OCI-LY1 (cell line): ENCODE measurements around the gene SAMD3.

ENCODE experiments used
- EZH2 ChIP-seq: fragments of 200-600 bp; sonication (generic), shearing (Covaris generic); IDR thresholded peaks from 2 replicates; pipeline ENCODE4 v1.8.0; 2017; ENCODE audit warnings: borderline replicate concordance, mixed run types, mild to moderate bottlenecking, antibody characterized with exemption, low read length, moderate library complexity, mixed read lengths
- TF ChIP-seq, protein P1 (sequence below): fragments of 200-600 bp; sonication (generic), shearing (Covaris generic); IDR thresholded peaks from 2 replicates; pipeline ENCODE4 v1.5.1; 2017; ENCODE audit warnings: mild to moderate bottlenecking, antibody characterized with exemption, low read length, moderate library complexity, mixed read lengths

DNA sequence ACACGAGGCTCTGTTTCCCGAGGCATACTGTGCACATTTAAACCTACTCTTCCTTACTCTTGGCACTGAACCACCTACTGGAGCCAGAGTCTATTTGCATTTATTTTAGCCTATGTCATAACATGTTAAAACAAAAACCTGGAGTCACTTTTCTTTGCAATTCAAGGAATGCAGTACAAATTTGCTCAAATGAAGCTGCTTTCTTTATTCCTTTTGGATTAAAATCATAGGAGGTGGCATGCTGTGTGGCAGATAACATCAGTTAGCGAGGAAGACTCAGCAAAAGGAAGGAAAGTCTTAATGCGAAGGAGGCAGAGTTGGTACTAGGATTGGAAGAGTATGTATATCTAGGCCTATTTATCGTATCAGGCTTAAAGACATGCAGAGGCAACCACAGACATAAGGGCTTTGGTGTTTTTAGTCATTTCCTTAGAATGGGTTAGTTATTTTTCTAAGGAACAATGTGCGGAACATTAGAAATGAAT, 92.9 kb downstream of the SAMD3 start:
- TF ChIP-seq, protein P1, sequence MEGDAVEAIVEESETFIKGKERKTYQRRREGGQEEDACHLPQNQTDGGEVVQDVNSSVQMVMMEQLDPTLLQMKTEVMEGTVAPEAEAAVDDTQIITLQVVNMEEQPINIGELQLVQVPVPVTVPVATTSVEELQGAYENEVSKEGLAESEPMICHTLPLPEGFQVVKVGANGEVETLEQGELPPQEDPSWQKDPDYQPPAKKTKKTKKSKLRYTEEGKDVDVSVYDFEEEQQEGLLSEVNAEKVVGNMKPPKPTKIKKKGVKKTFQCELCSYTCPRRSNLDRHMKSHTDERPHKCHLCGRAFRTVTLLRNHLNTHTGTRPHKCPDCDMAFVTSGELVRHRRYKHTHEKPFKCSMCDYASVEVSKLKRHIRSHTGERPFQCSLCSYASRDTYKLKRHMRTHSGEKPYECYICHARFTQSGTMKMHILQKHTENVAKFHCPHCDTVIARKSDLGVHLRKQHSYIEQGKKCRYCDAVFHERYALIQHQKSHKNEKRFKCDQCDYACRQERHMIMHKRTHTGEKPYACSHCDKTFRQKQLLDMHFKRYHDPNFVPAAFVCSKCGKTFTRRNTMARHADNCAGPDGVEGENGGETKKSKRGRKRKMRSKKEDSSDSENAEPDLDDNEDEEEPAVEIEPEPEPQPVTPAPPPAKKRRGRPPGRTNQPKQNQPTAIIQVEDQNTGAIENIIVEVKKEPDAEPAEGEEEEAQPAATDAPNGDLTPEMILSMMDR = no peak
- no peak for TF ChIP-seq EZH2
